ENCODE measurements around the gene COL12A1. TPM values are rescaled to one million over a fixed set of nuclear protein-coding genes. Genes with fewer than 3 reads are reported as not detected.

COL12A1 gene
- polyA plus RNA-seq, 1 donor from 2014 or later: 0.63 TPM

GRCh38 chr6:75211920-75212590 lies 6.2 kb upstream of the COL12A1 start:
- Histone ChIP-seq H3K9ac (ENCODE audit: low read length) (no peak overlapping the region), H3K36me3 (ENCODE audit: insufficient read depth, low read length) (no peaks in the 10 kb centered on the region), H3K9me2 (ENCODE audit: insufficient read depth, low read length) (no peaks in the 10 kb centered on the region), H3K9me3 (ENCODE audit: low read length) (no peaks in the 10 kb centered on the region), H3K27me3 (ENCODE audit: insufficient read depth, low read depth, low read length) (peaks cover 28% of the 10 kb centered on the region), H3F3A (ENCODE audit: insufficient read depth, low read length, poor library complexity, severe bottlenecking) (no peaks in the 10 kb centered on the region), H3K4me2 (ENCODE audit: low read length) (no peak overlapping the region), H3K79me2 (replicated peaks; ENCODE audit: insufficient read depth, low read length) (no peaks in the 10 kb centered on the region), H3K4me3 (ENCODE audit: low read length) (no peak overlapping the region), H4K20me1 (ENCODE audit: insufficient read depth) (no peaks in the 10 kb centered on the region), H3K27ac (ENCODE audit: low read length) (no peak overlapping the region), H2AFZ (ENCODE audit: low read depth, low read length) (no peak overlapping the region)
- TF ChIP-seq SMC3 (conservative IDR thresholded peaks at IDR 0.05; ENCODE audit: poor library complexity) (no peak), TAF1 (IDR thresholded peaks at IDR 0.05; ENCODE audit: low read depth) (no peak), REST (IDR thresholded peaks at IDR 0.05; ENCODE audit: borderline replicate concordance) (no peak), POLR2AphosphoS5 (IDR thresholded peaks at IDR 0.05) (no peak), RAD21 (conservative IDR thresholded peaks at IDR 0.05) (no peak), EZH2 (IDR thresholded peaks at IDR 0.05; ENCODE audit: borderline replicate concordance, insufficient read depth, low read length, poor library complexity, severe bottlenecking) (no peak), CTCF (IDR thresholded peaks at IDR 0.05; ENCODE audit: poor library complexity, severe bottlenecking) (no peak), EP300 (conservative IDR thresholded peaks at IDR 0.05; ENCODE audit: poor library complexity, severe bottlenecking) (no peak), MXI1 (conservative IDR thresholded peaks at IDR 0.05; ENCODE audit: poor library complexity, severe bottlenecking) (no peak)

- no peaks in the 10 kb centered on the region for H3K36me3 ChIP-seq (ENCODE audit: insufficient read depth, low read length)
- H3K27ac ChIP-seq (ENCODE audit: low read length): no peak overlapping the region
- no peaks in the 10 kb centered on the region for H4K20me1 ChIP-seq (ENCODE audit: insufficient read depth)
- no peaks in the 10 kb centered on the region for H3K9me3 ChIP-seq (ENCODE audit: low read length)
- no peak overlapping the region for H3K4me3 ChIP-seq (ENCODE audit: low read length)
- H3K27me3 ChIP-seq (ENCODE audit: insufficient read depth, low read depth, low read length): peaks cover 38% of the 10 kb centered on the region
- no peak overlapping the region for H3K9ac ChIP-seq (ENCODE audit: low read length)
- H2AFZ ChIP-seq (ENCODE audit: low read depth, low read length): no peak overlapping the region
- no peaks in the 10 kb centered on the region for H3F3A ChIP-seq (ENCODE audit: insufficient read depth, low read length, poor library complexity, severe bottlenecking)
- H3K9me2 ChIP-seq (ENCODE audit: insufficient read depth, low read length): no peaks in the 10 kb centered on the region
- TF ChIP-seq CTCF (IDR thresholded peaks at IDR 0.05; ENCODE audit: poor library complexity, severe bottlenecking) (peak; percentile 83), REST (IDR thresholded peaks at IDR 0.05; ENCODE audit: borderline replicate concordance) (no peak), TAF1 (IDR thresholded peaks at IDR 0.05; ENCODE audit: low read depth) (no peak), EP300 (conservative IDR thresholded peaks at IDR 0.05; ENCODE audit: poor library complexity, severe bottlenecking) (no peak), SMC3 (conservative IDR thresholded peaks at IDR 0.05; ENCODE audit: poor library complexity) (peak; percentile 88), POLR2AphosphoS5 (IDR thresholded peaks at IDR 0.05) (no peak), RAD21 (conservative IDR thresholded peaks at IDR 0.05) (peak; percentile 80), MXI1 (conservative IDR thresholded peaks at IDR 0.05; ENCODE audit: poor library complexity, severe bottlenecking) (no peak), EZH2 (IDR thresholded peaks at IDR 0.05; ENCODE audit: borderline replicate concordance, insufficient read depth, low read length, poor library complexity, severe bottlenecking) (no peak)
- H3K79me2 ChIP-seq (replicated peaks; ENCODE audit: insufficient read depth, low read length): no peaks in the 10 kb centered on the region
- H3K4me2 ChIP-seq (ENCODE audit: low read length): no peak overlapping the region
Observed at GRCh38 chr6:75210885-75211739, 5.3 kb upstream of the COL12A1 start.
